ENCODE results near the gene SCN3B. TPM values are rescaled to one million over a fixed set of nuclear protein-coding genes. Genes with fewer than 3 reads are reported as not detected.
A peak's percentile ranks its signal among the peaks of the same experiment; 100 is the strongest.
"Not testable (repeated sequence)": the region's sequence is repeated elsewhere in the genome, so short reads cannot be mapped to it uniquely, and the experiment has no call there.

Gene SCN3B
- total RNA-seq, 2 experiments from 2014 or later: not detected

DNA sequence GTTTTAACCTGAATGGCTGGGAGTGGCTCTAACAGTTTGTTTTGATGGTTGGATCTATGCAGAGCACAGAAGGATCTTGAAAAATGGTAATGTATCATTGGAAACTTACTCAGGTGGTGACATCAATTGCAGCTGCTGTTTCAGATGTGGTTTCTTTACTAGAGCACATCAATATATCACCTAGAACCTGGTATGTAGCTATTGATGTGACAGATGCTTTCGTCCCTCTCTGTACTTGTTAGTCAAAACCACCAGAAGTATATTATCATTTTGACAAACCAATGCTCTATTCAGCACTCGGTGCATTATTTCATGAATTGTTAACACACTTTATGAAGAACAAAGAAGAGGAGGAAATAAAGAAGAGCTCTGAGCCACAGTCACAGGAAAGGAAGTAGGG lies 26.6 kb upstream of the SCN3B start:
- ChIA-PET POLR2A (no interaction called here), CTCF (no interaction called here)
- no peaks in the 10 kb centered on the region for H3K36me3 Mint-ChIP-seq (ENCODE audit: low read depth)
- H3K4me3 Mint-ChIP-seq: no peak overlapping the region
- peaks cover 9% of the 10 kb centered on the region for H3K4me1 Mint-ChIP-seq
- H3K27me3 Mint-ChIP-seq: peaks cover 3% of the 10 kb centered on the region
- DNase-seq: peak; percentile 34
- peak overlapping the region; percentile 39 for H3K27ac Mint-ChIP-seq
- H3K9me3 Mint-ChIP-seq: no peaks in the 10 kb centered on the region

DNA sequence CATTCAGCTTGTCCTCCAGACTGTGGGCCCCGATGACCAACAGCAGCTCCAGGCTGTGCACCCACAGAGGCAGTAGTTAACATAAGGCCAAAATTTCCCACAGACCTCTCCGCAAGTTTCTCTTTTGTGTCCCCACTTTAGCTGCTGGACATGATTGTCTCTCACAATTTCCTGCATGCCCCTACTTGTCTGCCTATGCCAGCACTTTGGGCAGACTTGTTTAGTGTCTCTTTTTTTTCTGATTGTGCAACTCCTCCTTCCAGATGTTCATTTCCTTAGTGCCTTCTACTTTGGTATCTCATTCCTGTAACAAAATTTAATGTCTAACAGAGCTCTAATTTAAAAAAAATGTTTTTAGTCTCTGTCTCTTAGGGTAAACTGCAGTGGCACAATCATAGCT lies 23.8 kb upstream of the SCN3B start:
- Mint-ChIP-seq H3K4me3 (no peak overlapping the region), H3K27ac (no peak overlapping the region), H3K27me3 (peaks cover 5% of the 10 kb centered on the region), H3K4me1 (peaks cover 9% of the 10 kb centered on the region), H3K9me3 (no peaks in the 10 kb centered on the region), H3K36me3 (ENCODE audit: low read depth) (no peaks in the 10 kb centered on the region)
- ChIA-PET CTCF (no interaction called here), POLR2A (no interaction called here)
- DNase-seq: no peak

GRCh38 chr11:123677510-123677909 lies 23.1 kb upstream of the SCN3B start:
- H3K27ac Mint-ChIP-seq: no peak overlapping the region
- no peak overlapping the region for H3K4me3 Mint-ChIP-seq
- peaks cover 9% of the 10 kb centered on the region for H3K4me1 Mint-ChIP-seq
- H3K27me3 Mint-ChIP-seq: peaks cover 2% of the 10 kb centered on the region
- CTCF ChIA-PET: no interaction called here
- H3K36me3 Mint-ChIP-seq (ENCODE audit: low read depth): no peaks in the 10 kb centered on the region
- POLR2A ChIA-PET: no interaction called here
- no peak for DNase-seq
- H3K9me3 Mint-ChIP-seq: no peaks in the 10 kb centered on the region

DNA sequence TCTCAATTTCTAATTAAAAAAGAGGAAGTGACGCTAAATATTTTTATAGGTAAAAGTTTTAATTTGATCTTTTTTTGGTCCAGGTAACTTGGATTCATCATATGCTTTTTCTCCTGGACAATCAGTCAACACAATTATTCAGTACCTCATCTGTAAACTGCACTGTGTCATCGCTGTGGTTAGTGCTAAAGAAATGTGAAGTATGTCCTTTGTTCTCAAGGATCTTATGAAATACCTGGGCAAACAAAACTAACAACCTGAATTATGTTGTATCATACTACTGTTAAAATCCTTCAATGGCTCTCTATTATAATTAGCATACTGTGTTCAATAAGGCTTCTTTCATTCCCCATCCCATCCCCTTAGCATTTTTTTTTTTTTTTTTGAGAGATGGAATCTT lies 19.9 kb upstream of the SCN3B start:
- DNase-seq: no peak
- no peaks in the 10 kb centered on the region for H3K4me1 Mint-ChIP-seq
- ChIA-PET POLR2A (no interaction called here), CTCF (no interaction called here)
- H3K36me3 Mint-ChIP-seq (ENCODE audit: low read depth): no peaks in the 10 kb centered on the region
- no peak overlapping the region for H3K27ac Mint-ChIP-seq
- H3K9me3 Mint-ChIP-seq: no peaks in the 10 kb centered on the region
- H3K4me3 Mint-ChIP-seq: no peak overlapping the region
- H3K27me3 Mint-ChIP-seq: peaks cover 2% of the 10 kb centered on the region

GRCh38 chr11:123672568-123672967 lies 18.1 kb upstream of the SCN3B start:
- Mint-ChIP-seq H3K27ac (no peak overlapping the region), H3K36me3 (ENCODE audit: low read depth) (no peaks in the 10 kb centered on the region), H3K27me3 (peaks cover 2% of the 10 kb centered on the region), H3K4me1 (no peaks in the 10 kb centered on the region), H3K9me3 (no peaks in the 10 kb centered on the region), H3K4me3 (no peak overlapping the region)
- CTCF ChIA-PET: no interaction called here
- DNase-seq: no peak
- POLR2A ChIA-PET: no interaction called here

GRCh38 chr11:123671534-123671933 lies 17.1 kb upstream of the SCN3B start:
- POLR2A ChIA-PET: no interaction called here
- no peaks in the 10 kb centered on the region for H3K4me1 Mint-ChIP-seq
- H3K27me3 Mint-ChIP-seq: peaks cover 5% of the 10 kb centered on the region
- H3K4me3 Mint-ChIP-seq: no peak overlapping the region
- CTCF ChIA-PET: no interaction called here
- no peaks in the 10 kb centered on the region for H3K36me3 Mint-ChIP-seq (ENCODE audit: low read depth)
- DNase-seq: no peak
- H3K27ac Mint-ChIP-seq: no peak overlapping the region
- no peaks in the 10 kb centered on the region for H3K9me3 Mint-ChIP-seq

- Mint-ChIP-seq H3K36me3 (ENCODE audit: low read depth) (no peaks in the 10 kb centered on the region), H3K9me3 (no peaks in the 10 kb centered on the region), H3K4me1 (no peaks in the 10 kb centered on the region), H3K27me3 (peaks cover 7% of the 10 kb centered on the region), H3K27ac (no peak overlapping the region), H3K4me3 (no peak overlapping the region)
- ChIA-PET POLR2A (no interaction called here), CTCF (no interaction called here)
- no peak for DNase-seq
Measured at GRCh38 chr11:123670081-123670480, 15.7 kb upstream of the SCN3B start.

DNA sequence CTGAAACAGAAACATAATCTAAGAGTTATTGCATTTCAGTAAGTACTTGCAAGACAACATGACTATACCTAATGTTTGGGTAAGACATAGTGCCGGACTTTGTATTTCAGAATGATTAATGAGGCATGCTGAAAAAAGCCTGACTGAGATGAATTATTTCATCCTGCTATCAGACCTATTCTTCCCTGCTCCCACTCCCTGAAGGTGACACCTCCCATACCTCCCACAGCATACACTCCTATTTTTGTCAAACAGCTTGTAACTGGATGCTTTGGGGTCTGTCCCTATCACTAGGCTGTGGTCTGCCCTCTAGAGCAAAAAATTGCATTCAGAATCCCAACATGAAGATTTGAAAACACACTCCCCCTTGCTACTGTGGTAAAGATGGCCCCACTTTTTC lies 10.9 kb upstream of the SCN3B start:
- H3K9me3 Mint-ChIP-seq: peaks cover 13% of the 10 kb centered on the region
- H3K4me1 Mint-ChIP-seq: peaks cover 4% of the 10 kb centered on the region
- H3K36me3 Mint-ChIP-seq (ENCODE audit: low read depth): no peaks in the 10 kb centered on the region
- no peak for DNase-seq
- POLR2A ChIA-PET: no interaction called here
- CTCF ChIA-PET: no interaction called here
- no peak overlapping the region for H3K4me3 Mint-ChIP-seq
- H3K27ac Mint-ChIP-seq: no peak overlapping the region
- peaks cover 9% of the 10 kb centered on the region for H3K27me3 Mint-ChIP-seq

DNA sequence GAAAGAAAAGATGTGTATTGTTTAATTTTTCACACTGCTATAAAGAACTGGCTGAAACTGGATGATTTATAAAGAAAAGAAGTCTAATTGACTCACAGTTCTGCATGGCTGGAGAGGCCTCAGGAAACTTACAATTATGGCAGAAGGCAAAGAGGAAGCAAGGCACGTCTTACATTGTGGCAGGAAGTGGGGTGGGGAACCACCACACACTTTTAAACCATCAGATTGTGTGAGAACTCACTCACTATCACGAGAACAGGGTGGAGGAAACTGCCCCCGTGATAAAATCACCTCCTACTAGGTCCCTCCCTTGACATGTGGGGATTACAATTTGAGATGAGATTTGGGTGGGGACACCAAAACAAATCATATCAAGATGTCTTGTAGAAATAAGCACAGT lies 5.5 kb upstream of the SCN3B start:
- Mint-ChIP-seq H3K4me1 (peaks cover 25% of the 10 kb centered on the region), H3K27me3 (peaks cover 17% of the 10 kb centered on the region), H3K9me3 (peaks cover 25% of the 10 kb centered on the region), H3K27ac (peak overlapping the region; percentile 42)
- POLR2A ChIA-PET; H3K4me3 Mint-ChIP-seq; H3K36me3 Mint-ChIP-seq (ENCODE audit: low read depth): not testable (repeated sequence)
- DNase-seq: peak; percentile 57
- CTCF ChIA-PET: interaction anchor here (0.6 kb wide), 1 partner anchor 440 kb away, joined by 4 read pairs; no protein-coding TSS in a partner anchor

DNA sequence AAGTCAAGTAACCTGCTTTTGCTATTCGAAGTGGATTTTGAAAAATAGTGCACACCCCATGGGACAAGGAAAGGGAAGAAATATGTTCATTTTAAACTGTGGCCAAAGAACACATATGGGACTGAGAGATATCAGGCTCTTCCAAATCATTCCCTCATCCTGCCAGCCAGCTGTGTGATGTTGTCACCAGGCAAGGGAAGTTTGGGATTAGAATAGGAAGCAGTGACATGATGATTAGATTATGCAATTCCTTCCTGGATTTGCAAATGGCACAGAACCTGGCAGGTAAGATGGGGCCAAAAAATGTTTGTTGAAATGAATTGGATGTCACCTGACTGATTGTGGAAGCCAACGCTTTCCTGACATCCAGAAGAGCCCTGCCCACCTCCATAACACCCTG lies 4.9 kb upstream of the SCN3B start:
- CTCF ChIA-PET: no interaction called here
- Mint-ChIP-seq H3K27me3 (peaks cover 20% of the 10 kb centered on the region), H3K27ac (no peak overlapping the region)

DNA sequence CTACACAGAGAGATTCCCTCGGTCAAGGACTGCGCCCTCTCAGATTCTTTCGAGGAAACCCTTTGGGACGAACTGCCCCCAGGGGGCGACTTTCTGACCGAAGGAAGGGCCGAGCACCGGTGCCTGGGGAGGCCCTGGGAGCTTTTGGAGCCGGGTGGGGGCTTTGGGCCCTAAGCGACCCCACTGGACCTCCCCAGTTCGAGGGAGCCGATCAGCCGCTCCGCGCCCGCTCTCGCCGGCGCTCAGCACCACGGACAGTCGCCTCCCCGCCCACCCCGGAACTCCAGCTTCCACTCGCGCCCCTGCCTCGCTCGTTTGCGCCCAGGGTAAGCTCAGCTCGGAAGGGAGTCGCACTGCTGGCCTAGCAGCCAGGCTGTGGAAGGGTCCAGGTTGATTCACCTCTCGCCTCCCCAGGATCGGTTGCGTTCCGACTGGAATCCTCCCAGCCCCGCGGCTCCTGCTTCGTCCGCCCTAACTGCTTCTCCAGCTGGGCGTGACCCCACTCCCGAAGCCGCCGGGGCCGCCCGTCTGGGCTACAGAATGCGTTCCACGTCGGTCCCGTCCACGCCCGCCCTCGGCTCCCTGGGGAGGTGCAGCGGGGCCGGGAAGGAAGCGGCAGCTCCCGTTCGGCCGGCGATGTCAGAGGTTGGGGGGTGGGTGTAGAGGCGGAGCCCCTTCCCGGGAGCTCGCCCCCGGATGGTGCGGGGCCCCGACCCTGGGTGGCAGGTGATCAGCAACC lies 428 bp downstream of the SCN3B start:
- Mint-ChIP-seq H3K36me3 (ENCODE audit: low read depth) (peaks cover 4% of the 10 kb centered on the region), H3K27ac (no peak overlapping the region), H3K9me3 (peaks cover 6% of the 10 kb centered on the region), H3K4me1 (peaks cover 15% of the 10 kb centered on the region), H3K27me3 (peaks cover 45% of the 10 kb centered on the region), H3K4me3 (peak overlapping the region; percentile 59)
- ChIA-PET CTCF (interaction anchor here (0.6 to 1.3 kb wide), 4 partner anchors 13 to 89 kb away, joined by 3 read pairs; no protein-coding TSS in a partner anchor), POLR2A (no interaction called here)
- peak; percentile 40 for DNase-seq

More for the DNA sequence above, 4.9 kb upstream of the SCN3B start:
- H3K4me1 Mint-ChIP-seq: peaks cover 29% of the 10 kb centered on the region
- peaks cover 25% of the 10 kb centered on the region for H3K9me3 Mint-ChIP-seq
- DNase-seq: no peak
- H3K36me3 Mint-ChIP-seq (ENCODE audit: low read depth): peaks cover 7% of the 10 kb centered on the region
- no peak overlapping the region for H3K4me3 Mint-ChIP-seq
- POLR2A ChIA-PET: no interaction called here

- no peaks in the 10 kb centered on the region for H3K36me3 Mint-ChIP-seq (ENCODE audit: low read depth)
- H3K27me3 Mint-ChIP-seq: peaks cover 45% of the 10 kb centered on the region
- H3K9me3 Mint-ChIP-seq: peaks cover under 1% of the 10 kb centered on the region
- ChIA-PET POLR2A (no interaction called here), CTCF (interaction anchor here (0.6 to 1.2 kb wide), 2 partner anchors 45 to 89 kb away, joined by 3 read pairs; no protein-coding TSS in a partner anchor)
- no peak for DNase-seq
- peak overlapping the region; percentile 59 for H3K4me3 Mint-ChIP-seq
- H3K4me1 Mint-ChIP-seq: peaks cover 10% of the 10 kb centered on the region
- no peak overlapping the region for H3K27ac Mint-ChIP-seq
Measured at GRCh38 chr11:123653483-123653826, 969 bp downstream of the SCN3B start.

DNA sequence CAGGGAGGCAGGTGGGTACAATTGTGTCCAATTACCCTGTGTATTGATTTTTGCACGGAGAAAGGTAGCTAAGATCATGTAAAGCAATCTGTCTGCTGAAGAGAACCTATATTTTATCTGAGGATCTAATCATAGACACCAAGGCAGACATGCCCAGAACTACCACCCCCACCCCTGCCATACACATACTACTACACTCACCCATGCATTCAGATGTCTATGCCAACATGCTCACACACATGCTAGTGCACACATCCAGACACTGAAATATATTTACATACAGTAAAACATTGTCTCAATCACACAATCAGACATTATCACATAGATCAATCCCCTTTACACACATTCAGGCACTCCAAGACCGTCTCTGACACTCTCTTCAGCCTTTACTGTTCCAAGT lies 1.8 kb downstream of the SCN3B start:
- Mint-ChIP-seq H3K27me3 (peaks cover 45% of the 10 kb centered on the region), H3K4me3 (no peak overlapping the region), H3K4me1 (peaks cover 9% of the 10 kb centered on the region), H3K36me3 (ENCODE audit: low read depth) (no peaks in the 10 kb centered on the region), H3K9me3 (no peaks in the 10 kb centered on the region), H3K27ac (no peak overlapping the region)
- CTCF ChIA-PET: interaction anchor here (1.2 kb wide), 2 partner anchors 33 to 44 kb away, joined by 3 to 4 read pairs; no protein-coding TSS in a partner anchor
- POLR2A ChIA-PET: no interaction called here
- no peak for DNase-seq

DNA sequence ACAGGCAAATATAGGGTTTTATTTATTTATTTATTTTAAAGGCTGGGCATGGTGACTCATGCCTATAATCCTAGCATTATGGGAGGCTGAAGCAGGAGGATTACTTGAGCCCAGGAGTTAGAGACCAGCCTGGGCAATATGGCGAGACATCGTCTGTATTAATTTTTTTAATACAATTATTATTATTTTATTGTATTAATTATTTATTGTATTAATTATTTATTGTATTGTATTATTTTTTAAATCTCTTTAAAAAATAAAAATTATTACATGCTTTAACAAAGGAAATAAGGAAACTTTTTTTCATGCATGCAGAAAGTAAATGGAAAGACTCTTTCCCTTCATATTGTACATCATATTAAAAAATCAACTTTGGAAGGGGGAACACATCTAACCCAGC lies 3.5 kb downstream of the SCN3B start:
- H3K27me3 Mint-ChIP-seq: peaks cover 46% of the 10 kb centered on the region
- CTCF ChIA-PET: no interaction called here
- POLR2A ChIA-PET: no interaction called here
- no peak overlapping the region for H3K4me3 Mint-ChIP-seq
- DNase-seq: no peak
- H3K27ac Mint-ChIP-seq: no peak overlapping the region
- H3K36me3 Mint-ChIP-seq (ENCODE audit: low read depth): no peaks in the 10 kb centered on the region
- H3K9me3 Mint-ChIP-seq: no peaks in the 10 kb centered on the region
- peaks cover 9% of the 10 kb centered on the region for H3K4me1 Mint-ChIP-seq
